GM10266 (cell line): ENCODE results near the gene TAMM41.
"Not testable (repeated sequence)": the region's sequence is repeated elsewhere in the genome, so short reads cannot be mapped to it uniquely, and the experiment has no call there.

ENCODE experiments used
- DNase-seq: peaks from one replicate; pipeline ENCODE4 v3.0.0; 2012; ENCODE audit errors: extremely low spot score
- TF ChIP-seq, protein P1 (sequence below): IDR thresholded peaks from 2 replicates; pipeline ENCODE4 v1.5.1; 2012; ENCODE audit warnings: mild to moderate bottlenecking, low read depth; ENCODE audit not compliant: control insufficient read depth, insufficient read depth; ENCODE audit errors: missing control alignments

The TAMM41 gene

GRCh38 chr3:11759996-11760395 lies 86.7 kb downstream of the TAMM41 start:
- no peak for DNase-seq
- TF ChIP-seq, protein P1, sequence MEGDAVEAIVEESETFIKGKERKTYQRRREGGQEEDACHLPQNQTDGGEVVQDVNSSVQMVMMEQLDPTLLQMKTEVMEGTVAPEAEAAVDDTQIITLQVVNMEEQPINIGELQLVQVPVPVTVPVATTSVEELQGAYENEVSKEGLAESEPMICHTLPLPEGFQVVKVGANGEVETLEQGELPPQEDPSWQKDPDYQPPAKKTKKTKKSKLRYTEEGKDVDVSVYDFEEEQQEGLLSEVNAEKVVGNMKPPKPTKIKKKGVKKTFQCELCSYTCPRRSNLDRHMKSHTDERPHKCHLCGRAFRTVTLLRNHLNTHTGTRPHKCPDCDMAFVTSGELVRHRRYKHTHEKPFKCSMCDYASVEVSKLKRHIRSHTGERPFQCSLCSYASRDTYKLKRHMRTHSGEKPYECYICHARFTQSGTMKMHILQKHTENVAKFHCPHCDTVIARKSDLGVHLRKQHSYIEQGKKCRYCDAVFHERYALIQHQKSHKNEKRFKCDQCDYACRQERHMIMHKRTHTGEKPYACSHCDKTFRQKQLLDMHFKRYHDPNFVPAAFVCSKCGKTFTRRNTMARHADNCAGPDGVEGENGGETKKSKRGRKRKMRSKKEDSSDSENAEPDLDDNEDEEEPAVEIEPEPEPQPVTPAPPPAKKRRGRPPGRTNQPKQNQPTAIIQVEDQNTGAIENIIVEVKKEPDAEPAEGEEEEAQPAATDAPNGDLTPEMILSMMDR, result no peak

DNA sequence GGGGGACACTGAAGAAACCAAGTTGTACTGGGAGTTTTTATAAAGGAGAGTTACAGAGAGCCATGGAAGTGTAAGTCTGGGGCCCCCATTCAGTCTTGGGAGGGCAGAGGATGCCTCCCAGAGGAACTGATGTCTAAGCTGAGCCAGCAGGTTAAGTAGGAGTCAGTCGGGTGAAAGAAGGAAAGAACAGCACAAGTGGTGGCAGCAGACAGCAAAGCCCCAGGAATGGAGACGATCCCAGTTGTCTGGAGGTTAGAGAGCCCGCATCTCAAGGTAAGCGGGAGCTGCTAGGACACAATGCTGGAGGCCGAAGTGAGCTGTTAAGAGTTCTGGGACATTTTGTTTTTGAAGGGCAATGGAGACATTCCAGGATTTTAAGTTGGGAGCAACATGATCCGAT lies 88.8 kb downstream of the TAMM41 start:
- TF ChIP-seq, protein P1, result no peak
- no peak for DNase-seq

DNA sequence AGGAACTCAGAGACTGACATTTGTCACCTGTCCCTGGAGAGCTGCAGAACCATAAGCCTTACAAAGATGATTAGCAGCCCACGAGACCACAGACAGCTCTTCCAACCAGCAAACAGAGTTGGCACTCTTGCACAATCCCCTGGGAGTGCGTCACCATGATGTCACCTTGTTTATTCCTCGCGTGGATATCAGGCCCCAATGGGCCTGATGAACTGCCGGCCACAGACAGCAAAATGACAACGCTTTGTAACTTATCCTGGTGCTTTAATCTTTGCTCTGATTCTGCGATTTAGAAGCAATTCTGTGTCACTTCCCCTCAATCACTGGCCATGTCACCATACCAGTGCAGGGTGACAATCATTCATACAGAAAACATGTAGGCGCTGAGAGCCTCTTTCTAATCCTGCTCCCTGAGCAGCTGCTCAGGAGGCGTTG lies 89.2 kb downstream of the TAMM41 start:
- TF ChIP-seq, protein P1, result no peak
- DNase-seq, result no peak

DNA sequence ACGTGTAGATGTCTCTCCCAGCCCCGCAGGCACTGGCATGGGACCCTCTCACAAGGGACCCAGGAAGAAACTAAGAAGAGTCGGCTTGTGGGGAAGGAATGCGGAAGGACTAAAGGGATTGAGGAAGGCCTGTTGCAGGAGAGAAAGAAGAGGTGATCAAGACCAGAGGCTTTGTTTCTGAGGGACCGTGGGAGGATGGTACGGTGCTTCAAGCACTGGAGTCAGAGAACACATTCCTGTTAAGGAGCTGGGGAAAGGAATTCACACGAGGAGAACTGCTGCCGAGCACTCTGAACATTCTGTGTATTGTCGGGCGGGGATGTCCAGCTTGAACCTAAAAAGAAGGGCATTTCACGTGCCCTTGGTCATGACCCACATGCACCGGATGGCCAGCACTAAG lies 91.4 kb downstream of the TAMM41 start:
- TF ChIP-seq, protein P1, result no peak
- no peak for DNase-seq

- not testable (repeated sequence) for DNase-seq
Measured at GRCh38 chr3:11752254-11752653, 94.4 kb downstream of the TAMM41 start.

- DNase-seq, result not testable (repeated sequence)
Measured at GRCh38 chr3:11748306-11748705, 98.4 kb downstream of the TAMM41 start.
